22Rv1 (cell line): ENCODE data around the gene NEK11.
"Not testable (repeated sequence)": the region's sequence is repeated elsewhere in the genome, so short reads cannot be mapped to it uniquely, and the experiment has no call there.

Experiments
- H3K27ac ChIP-seq: fragments of 450-650 bp; 2 replicates; pipeline ENCODE4 v1.5.1; 2017
- CTCF ChIP-seq: fragments of 450-650 bp; IDR thresholded peaks from 2 replicates; pipeline ENCODE4 v1.5.1; 2017; ENCODE audit warnings: mild to moderate bottlenecking
- ZFX ChIP-seq: fragments of 450-650 bp; IDR thresholded peaks from 2 replicates; pipeline ENCODE4 v1.6.1; 2017; ENCODE audit warnings: antibody characterized with exemption, borderline replicate concordance

The NEK11 gene

GRCh38 chr3:131349946-131350347 is 323.3 kb downstream of the NEK11 start:
- H3K27ac ChIP-seq, result no peak overlapping the region
- TF ChIP-seq CTCF (no peak), ZFX (no peak)

- TF ChIP-seq ZFX (no peak), CTCF (no peak)
- no peak overlapping the region for H3K27ac ChIP-seq
These were observed 323.8 kb downstream of the NEK11 start for GRCh38 chr3:131350506-131350905.

- no peak for TF ChIP-seq ZFX
- no peak for TF ChIP-seq CTCF
- no peak overlapping the region for H3K27ac ChIP-seq
These were observed 326.6 kb downstream of the NEK11 start for GRCh38 chr3:131353016-131353877.

DNA sequence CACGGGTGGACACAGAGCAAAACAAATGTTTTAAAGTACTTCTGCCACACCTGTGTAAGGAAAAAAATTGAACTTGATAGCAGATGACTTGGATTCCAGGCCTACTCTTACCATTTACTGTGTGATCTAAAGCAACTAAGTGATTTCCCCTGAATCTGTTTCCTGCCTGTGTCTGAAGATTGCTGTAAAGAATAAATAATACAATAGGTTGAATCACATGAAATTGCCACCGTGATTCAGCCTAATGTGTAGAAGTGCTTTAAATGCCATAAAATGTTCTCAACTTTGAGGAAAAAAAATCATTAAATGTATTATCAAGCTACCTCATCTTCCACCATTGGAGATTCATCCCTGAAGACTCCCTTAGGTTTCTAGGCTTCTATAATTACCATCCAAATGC is 327.3 kb downstream of the NEK11 start:
- H3K27ac ChIP-seq, result no peak overlapping the region
- TF ChIP-seq CTCF (no peak), ZFX (no peak)

GRCh38 chr3:131356006-131356595 is 329.4 kb downstream of the NEK11 start:
- TF ChIP-seq ZFX, result no peak
- no peak for TF ChIP-seq CTCF

DNA sequence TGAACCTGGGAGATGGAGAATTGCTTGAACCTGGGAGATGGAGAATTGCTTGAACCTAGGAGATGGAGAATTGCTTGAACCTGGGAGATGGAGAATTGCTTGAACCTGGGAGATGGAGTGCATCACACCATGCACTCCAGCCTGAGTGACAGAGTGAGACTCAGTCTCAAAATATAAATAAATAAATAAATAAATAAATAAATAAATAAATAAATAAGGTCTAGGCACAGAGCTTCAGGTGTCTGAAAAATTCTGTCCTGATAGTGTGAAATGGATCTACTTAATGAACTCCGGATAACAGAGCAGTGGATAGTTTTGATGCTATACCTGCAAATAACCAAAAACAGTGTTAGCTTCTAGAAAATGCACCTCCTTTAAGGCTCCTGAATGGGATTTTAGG is 330.6 kb downstream of the NEK11 start:
- TF ChIP-seq CTCF, result no peak
- no peak overlapping the region for H3K27ac ChIP-seq

More at GRCh38 chr3:131356006-131356595, 329.4 kb downstream of the NEK11 start:
- no peak overlapping the region for H3K27ac ChIP-seq

DNA sequence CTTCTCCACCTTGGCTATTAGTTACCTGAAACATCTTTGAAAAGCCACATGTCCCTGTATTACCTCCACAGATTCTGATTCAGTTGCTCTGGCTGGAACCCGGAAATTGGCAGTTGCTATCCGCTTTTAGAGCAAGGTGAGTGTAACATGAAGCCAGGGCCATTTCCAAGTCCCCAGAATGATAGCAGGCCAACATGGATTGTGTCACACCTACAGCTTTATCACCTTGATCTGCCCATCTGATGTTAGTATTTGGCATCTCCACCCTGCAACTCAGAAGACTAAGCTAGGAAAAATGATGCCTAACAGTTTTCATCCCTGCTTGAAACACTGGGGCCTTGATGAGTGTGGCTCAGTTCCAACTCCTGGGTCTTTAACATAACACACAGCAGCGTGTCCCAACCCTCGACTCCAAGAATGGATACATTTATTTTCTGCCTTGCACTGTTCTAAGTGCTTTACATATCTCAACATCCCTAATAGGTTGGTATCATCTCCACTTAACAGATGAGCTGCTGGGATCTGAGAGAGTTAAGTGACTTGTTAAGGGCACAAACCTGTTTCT is 333.6 kb downstream of the NEK11 start:
- TF ChIP-seq CTCF (no peak), ZFX (no peak)
- H3K27ac ChIP-seq, result no peak overlapping the region

- not testable (repeated sequence) for H3K27ac ChIP-seq
These were observed 334.4 kb downstream of the NEK11 start for GRCh38 chr3:131361066-131361463.
